Hypothalamus (tissue), 51 donors: ENCODE data around the gene MIS18BP1.
A peak's percentile ranks its signal among the peaks of the same experiment; 100 is the strongest.
"Not testable (repeated sequence)": the region's sequence is repeated elsewhere in the genome, so short reads cannot be mapped to it uniquely, and the experiment has no call there.

Source experiments
- DNase-seq, 51 donors: peaks; one replicate each; lab custom pipeline; 2025; lab: John Stamatoyannopoulos, UW

Gene MIS18BP1

DNA sequence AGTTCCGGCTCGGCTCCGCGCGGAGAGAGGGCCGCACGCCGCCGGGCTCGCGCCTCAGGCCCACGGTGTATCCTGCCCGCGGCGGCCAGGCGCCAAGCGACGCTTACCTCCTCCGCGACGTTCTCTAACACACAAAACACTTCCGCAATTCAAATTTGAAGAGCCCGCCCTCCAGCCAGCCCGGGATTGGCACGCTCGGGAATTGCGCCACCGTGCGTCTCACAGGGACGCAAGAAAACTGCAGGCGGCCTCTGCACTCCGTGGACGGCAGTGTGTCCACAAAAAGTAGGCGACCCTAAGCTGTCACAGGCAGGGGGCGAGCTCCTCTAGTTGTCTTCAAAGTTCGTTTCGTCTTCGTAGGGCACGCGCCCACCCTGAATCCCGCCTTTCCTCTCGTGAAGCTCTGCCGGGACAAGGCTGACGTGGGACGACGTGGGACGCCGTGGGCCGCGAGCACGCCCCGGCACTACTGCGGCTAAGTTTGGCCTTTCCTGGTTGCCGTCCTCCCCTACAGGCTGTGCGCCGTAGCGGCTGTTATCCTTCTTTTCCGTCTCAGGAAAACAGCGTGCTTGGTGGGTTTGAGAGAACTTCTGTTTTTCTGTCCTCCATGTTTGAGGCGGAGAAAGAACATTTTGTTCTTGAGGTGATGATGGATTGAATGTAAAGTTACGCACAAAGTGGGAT, at the start of gene MIS18BP1:
MIS18BP1 (minus strand) TSS at position 133 of the 684 bp plus-strand sequence. CDS start 5,916 bp downstream, outside the sequence.
- peak; percentile 35 to 98 (median 84) for DNase-seq

DNA sequence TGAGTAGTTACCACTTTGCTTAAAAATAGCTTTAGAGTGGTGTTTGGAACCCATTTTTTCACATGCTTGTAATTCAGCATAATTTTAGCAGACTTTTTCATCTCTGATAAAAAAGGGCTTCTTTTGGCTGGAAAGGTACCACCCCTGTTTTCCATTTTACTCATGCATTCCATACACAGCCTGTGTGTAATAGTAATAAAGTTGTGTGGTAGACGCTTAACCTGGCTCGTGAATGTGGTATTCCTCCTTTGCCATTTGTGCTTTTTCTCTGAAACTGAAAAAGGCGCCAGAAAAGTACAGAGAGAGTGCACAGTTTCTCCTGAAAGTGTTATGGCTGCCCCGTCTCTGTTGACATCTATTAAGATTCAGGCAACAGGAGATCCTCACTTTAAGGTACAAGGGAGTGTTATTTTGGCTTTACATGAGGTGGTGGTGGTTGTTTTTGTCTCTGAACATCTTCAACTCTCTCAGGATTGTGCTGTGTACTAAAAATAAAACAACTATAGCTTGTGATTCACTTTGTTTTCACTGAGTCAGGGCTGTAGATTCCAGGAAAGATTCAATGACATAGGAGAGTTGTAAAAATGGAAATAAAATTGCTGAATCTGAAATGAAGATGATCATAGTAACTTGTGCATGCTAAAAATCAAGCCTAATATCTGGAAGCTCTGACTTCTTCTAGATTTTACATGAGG, 45.6 kb upstream of the MIS18BP1 start:
- peak in 1 of 51 donors; percentile 3 for DNase-seq

DNA sequence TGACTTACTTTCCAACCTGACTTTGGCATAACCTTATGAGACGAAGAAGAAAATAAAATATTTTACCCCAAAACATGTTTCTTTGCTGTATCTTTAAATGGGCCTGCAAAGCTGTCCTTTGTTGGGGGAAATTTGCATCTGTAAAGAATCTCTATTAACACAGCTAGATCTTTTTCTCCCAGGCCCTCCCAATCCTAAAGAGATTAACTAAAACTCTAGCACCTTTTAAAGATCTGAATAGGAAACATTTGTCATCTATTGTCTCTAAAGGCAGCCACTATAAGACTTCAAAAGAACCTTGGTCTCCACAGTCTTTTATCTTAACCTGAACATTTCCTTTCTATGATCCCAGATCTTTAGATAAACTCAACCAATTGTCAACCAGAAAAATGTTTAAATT, 41.8 kb upstream of the MIS18BP1 start:
- not testable (repeated sequence) for DNase-seq

DNA sequence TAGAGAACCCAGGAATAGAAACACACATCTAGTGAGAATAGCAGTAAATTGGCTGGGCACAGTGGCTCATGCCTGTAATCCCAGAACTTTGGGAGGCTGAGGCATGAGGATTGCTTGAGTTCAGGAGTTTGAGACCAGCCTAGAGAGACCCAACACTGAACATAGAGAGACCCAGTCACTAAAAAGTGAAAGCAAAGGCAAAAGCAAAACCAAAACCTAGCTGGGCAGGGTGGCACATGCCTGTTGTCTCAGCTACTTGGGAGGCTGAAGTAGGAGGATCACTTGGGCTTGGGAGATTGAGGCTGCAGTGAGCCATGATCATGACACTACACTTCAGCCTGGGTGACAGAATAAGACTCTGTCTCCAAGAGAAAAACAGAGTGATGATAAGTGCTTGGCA, 37.5 kb upstream of the MIS18BP1 start:
- DNase-seq, result no peak

DNA sequence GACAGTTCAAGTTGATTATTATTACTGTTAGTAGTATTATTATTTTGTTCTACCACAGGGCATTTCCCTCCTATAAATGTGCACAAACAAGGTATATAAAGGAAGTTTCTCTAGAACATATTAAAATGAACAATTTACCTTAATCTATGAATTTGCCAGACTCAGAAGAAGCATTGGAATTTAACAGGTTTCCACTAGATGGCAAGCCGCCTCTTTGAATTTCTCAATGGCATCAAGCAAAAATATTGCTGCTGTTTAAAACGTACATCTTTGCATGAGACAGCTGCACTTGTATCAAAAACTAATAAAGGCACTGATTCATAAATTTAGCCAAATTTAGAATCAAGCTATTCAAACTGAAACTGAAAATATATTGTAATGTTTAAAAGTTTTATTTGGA, 34.6 kb upstream of the MIS18BP1 start:
- DNase-seq, result peak in 1 of 51 donors; percentile 1

DNA sequence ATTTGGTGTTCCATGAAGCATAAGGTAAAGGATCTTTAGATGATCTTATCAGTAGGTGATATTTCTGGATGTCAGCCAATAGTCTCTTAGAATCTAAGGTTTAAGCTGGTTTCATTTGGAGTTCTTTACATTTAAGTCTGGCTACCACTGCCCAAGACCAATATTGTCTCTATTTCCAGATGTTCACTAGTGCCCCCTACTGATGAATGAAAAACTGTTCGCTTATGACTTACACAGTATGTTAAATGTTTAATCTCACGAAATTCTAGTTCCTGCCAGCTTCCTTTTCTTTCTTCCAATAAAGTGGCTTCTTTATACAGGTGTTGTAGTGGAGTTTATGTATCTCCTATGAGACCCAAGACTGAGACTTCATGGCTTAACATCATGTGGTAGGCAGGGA, 31.8 kb upstream of the MIS18BP1 start:
- DNase-seq, result no peak

DNA sequence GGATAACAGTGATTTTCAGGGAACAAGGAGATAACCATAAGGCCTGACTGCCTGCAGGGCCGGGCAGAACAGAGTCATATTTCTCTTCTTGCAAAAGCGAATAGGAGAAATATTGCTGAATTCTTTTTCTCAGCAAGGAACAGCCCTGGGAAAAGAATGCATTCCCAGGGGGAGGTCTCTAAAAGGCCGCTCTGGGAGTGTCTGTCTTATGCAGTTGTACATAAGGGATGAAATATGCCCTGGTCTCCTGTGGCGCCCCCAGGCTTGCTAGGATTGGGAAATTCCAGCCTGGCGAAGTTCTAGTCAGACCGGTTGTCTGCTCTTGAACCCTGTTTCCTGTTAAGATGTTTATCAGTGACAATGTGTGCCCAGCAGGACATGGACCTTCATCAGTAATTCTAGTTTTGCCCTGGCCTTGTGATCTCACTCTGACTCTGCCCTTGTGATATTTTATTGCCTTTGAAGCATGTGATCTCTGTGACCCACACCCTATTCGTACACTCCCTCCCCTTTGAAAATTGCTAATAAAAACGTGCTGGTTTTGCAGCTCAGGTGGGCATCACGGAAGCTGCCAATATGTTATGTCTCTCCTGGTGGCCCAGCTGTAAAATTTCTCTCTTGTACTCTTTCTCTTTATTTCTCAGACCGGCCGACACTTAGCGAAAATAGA, 28.9 kb upstream of the MIS18BP1 start:
- not testable (repeated sequence) for DNase-seq

DNA sequence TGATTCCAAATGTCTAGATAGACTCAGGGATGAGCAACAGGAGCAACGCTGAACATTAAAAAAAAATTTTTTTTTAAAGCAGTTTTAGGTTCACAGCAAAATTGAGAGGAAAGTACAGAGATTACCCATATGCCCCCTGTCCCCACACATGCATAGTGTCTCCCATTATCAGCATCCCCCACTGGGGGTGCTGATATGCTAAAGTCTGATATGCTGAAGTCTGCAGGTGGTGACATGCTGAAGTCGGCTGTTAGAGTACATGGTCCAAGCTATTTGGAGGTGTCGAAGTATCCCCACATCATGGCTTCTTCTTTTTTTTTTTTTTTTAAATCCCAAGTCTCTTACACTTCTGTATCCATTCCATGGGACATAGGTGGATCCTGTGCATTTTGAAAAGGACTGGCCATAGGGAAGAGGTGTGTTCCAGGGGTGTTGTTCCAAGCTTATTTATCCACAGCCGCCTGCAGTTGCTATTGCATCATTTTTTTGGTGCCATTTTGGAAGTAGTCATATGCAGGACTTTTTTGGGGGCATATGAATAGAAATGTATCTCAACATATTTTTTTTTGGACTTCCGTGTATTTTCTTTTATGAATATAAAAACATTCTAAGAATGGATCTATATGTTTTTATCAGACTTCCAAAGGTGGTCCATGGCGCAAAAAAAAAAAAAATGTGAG, 19.0 kb upstream of the MIS18BP1 start:
- DNase-seq, result no peak

DNA sequence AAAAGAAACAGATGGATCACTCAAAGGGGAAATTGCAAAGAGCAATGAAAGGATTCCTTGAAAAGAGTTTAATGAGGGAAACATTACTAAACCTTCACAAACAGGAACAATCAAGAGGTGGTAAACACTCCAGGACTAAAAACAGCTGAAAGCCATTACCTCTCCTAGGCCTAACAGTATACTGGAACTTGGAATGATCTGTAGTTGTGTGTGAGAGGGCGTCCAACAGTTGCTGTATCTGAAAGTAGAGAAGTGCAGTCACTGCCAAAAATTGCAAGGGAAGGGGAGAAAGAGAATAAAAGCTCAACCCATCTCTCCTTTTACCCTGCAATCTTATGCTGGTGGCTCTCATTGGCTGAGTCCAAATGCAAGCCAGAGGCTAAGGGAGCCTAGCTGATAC, 17.0 kb upstream of the MIS18BP1 start:
- no peak for DNase-seq

DNA sequence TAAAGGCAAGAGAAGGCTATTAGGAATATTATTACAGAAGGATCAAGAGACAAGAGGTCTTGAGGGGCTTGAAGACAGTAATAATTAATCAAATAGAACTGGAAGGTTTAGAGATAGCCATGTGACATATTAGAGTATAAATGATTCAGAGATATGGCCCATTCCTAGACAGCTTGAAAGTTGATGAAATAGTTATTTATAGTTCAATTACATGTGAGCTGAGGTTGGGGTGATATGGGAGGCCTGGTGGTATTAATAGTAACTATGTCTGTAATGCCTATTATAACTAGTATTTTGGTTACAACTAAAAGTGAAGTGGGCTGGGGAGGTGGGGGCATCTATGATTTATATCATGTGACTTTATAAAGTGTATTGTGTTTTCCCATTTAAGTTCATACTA, 14.1 kb upstream of the MIS18BP1 start:
- no peak for DNase-seq

DNA sequence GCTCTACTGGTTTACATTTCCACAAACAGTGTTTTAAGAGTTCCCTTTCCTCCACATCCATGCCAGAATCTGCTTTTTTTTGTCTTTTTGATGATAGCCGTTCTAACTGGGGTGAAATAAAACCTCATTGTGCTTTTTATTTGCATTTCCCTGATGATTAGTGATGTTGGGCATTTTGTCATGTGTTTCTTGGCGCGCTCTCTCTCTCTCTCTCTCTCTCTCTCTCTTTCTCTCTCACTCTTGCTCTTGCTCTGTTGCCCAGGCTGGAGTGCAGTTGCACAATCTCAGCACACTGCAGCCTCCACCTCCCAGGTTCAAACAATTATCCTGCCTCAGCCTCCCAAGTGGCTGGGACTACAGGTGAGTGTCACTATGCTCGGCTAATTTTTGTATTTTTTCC, 9.6 kb upstream of the MIS18BP1 start:
- DNase-seq, result no peak

DNA sequence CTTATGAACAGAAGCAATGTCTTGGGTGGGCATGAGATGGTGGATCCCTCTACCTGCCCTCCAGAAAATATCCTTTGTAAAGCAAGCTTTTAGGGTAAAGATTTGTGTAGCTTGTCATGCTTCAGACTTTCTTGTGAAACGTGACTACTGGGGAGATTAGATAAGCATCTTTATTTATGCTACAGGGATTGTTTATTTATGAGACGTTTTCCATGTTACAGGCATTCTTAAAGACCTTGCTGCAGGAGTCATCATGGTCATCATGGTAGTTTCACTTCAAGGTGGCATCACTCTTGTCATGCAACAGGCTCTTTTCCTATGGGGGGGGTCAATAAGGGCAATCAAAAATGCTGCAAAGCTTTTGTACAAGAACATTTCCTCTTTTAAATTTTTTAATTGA, 8.2 kb upstream of the MIS18BP1 start:
- DNase-seq, result no peak

DNA sequence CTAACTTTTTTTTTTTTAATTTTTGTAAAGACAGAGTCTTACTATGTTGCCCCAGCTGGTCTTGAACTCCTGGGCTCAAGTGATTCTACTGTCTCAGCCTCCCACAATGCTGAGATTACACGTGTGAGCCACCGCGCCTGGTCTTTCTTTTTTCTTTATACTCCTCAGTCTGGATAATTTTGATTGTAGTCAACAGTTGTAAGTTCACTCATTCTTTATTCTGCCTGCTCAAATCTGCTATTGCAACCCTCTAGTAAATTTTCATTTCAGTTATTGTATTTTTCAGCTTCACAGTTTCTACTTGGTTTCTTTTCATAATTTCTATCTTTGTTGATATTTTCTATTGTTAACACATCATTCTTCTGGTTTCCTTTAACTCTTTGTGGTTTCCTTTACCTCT, 5.8 kb upstream of the MIS18BP1 start:
- DNase-seq, result no peak

DNA sequence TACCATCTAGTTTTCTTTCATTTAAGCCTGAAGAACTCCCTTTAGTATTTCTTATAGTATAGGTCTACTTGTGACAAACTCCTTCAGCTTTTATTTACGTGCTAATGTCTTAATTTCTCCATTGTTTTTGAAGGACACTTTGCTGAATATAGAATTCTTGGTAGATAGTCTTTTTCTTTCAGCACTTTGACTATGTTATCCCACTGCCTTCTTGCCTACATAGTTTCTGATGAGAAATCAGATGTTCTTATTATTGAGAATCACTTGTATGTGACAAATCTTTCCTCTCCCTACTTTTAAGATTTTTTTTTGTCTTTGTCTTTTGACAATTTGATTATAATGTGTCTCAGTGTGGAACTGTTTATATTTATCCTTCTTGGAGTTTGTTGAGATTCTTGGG, 5.1 kb upstream of the MIS18BP1 start:
- DNase-seq, result no peak

DNA sequence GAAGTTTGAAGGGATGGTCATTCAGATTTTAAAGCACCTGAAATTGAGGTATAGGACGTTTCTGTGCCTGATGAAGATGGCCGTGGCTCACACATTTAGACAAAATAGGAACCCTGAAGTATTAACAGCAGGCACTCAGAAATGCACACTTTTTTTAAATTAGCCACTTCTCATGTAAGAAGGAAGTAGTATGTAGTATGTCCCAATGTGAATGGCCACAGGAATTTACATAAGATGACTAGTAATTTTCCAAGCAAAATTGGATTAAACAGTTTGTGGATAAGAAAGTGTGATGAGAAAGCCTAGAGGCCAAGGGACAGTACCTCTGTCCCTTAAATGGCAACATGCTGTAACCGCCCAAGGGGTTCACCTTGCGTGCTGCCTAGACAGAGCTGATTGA, 1.8 kb upstream of the MIS18BP1 start:
- DNase-seq, result no peak

DNA sequence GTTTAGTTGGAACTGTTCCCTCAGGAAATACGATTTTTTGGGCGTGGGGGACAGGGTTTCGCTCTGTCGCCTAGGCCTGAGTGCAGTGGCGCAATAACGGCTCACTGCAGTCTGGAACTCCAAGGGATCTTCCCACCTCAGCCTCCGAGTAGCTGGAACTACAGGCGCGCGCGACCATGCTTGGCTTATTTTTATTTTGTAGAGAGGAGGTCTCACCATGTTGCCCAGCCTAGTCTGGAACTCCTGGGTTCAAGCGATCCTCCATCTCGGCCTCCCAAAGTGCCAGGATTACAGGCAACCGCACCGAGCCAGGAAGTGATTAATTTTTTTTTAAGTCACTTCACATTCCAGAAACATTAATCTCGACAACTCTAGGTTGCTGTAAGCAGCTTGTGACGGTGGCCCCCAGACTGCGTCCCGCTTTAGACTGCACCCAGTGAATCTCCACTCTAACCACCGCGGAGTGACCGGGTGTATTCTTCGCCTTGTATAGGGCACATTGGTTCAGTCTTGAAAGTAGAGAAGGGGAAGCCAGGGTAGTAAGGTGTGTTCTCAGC, 830 bp upstream of the MIS18BP1 start:
- DNase-seq, result peak in 5 of 51 donors; percentile 4 to 40 (median 15)

DNA sequence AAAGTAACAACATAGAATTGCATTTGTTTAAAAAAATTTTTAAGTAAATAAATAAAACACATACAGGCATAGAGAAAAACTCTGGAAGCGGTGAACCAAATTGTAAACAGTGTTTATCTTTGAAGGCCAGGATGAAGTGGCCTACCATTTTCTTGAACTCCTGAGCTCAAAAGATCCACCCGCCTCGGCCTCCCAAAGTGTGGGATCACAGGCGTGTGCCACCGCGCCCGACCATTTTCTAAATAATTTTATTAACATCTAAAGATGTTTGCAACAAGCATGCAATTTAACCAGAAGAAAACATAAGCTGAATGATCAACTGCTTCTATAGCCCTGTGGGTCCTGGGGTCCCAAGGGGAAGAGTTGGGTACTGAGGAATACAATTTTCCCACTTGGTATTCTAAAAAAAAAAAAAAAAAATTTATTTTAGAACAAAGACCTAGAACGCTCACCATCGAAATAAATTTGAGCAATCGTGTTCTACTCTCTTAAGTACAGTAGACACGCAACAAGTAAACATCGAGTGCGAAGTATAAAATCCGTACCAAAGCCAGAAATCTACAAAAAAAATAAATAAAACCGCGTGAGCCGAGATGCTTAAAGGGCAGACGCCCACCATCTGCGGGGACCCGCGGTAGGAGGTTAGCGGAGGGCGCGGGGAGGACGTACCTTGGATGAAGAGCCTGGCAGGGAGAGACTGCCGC, 484 bp downstream of the MIS18BP1 start:
- no peak for DNase-seq

DNA sequence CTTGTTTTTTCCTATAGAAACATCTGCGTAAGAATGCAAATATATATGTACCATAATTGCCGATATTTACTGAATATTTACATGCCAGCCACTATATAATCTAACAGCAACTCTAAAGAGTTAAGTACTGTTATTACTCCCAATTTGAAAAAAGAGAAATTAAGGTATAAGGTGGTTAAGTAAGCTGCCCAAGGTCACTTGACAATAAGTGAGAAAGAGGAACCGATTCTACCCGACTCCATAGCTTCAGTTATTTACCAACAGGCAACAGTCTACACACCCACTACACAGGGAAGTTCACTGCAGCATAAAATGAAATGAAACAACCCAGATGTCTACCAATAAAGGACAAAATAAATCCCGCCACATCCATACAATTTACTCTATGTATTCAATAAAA, 1.1 kb downstream of the MIS18BP1 start:
- no peak for DNase-seq

DNA sequence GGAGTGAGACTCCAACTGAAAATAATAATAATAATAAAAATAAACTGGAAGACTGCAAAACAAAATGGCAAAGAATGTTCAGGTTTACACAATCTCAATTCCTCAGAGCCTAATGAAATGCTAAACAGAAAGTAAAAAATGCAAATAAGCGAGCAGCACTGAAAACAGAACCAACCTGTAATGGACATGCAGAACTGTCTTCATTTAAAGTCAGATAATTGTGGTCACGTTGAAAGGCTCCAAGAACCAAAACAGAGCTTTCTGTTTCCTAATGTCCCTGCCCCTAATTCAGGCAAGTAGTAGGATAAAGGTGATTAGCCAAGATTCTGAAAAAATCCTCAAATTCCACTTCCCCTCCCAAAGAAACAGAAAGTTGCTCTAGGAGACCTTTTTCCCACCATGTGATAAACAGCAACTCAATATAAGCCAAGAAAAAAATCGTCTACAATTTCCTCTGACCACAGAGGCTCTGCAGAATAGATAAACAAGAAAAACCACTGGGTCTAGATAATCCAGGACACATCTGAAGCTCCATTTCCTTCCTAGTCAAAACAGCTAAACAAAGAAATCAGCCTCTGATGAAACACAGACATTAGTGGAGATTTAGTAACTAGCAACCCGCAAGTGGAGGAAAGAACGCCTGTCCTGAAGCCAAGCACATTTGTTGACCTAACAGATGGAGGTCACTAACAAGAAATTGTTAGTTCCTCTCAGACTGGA, 3.0 kb downstream of the MIS18BP1 start:
- DNase-seq, result peak in 1 of 51 donors; percentile 1

DNA sequence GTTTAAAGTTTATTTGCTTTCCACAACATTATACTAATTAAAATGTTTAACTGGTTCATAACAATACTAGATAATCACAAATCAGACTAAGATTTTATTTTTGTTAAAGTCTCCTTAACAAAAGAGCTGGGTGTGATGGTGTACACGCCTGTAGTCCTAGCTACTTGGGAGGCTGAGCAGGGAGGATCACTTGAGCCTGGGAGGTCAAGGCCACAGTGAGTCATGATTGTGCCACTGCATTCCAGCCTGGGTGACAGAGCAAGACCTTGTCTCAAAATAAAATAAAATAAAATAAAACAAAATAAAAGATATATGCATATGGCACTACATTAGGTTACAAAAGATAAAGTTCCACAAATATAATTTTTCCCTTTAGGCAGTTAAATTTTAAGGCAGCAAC, 5.6 kb downstream of the MIS18BP1 start:
- DNase-seq, result no peak
